Inferior parietal cortex (tissue), 1 donor: ENCODE measurements around the gene AMZ1.
"Not testable (repeated sequence)": the region's sequence is repeated elsewhere in the genome, so short reads cannot be mapped to it uniquely, and the experiment has no call there.

Source experiments
- DNase-seq: peaks from one replicate; pipeline ENCODE4 v3.0.0-alpha.2; 2016; ENCODE audit errors: extremely low spot score

Gene AMZ1

GRCh38 chr7:2727206-2727605 is 39.2 kb downstream of the AMZ1 start:
- DNase-seq: not testable (repeated sequence)

GRCh38 chr7:2728316-2729030 is 40.5 kb downstream of the AMZ1 start:
- no peak for DNase-seq

GRCh38 chr7:2729031-2729892 is 41.3 kb downstream of the AMZ1 start:
- DNase-seq: no peak

- peak; percentile 67 for DNase-seq
These were observed 42.1 kb downstream of the AMZ1 start for GRCh38 chr7:2729893-2730716.

GRCh38 chr7:2730846-2731770 is 43.1 kb downstream of the AMZ1 start:
- DNase-seq: no peak

- DNase-seq: no peak
These were observed 44.4 kb downstream of the AMZ1 start for GRCh38 chr7:2732388-2732787.

- DNase-seq: no peak
These were observed 45.1 kb downstream of the AMZ1 start for GRCh38 chr7:2732959-2733584.

- no peak for DNase-seq
These were observed 46.2 kb downstream of the AMZ1 start for GRCh38 chr7:2734084-2734686.

- DNase-seq: no peak
These were observed 47.0 kb downstream of the AMZ1 start for GRCh38 chr7:2734751-2735571.

- DNase-seq: no peak
These were observed 47.7 kb downstream of the AMZ1 start for GRCh38 chr7:2735744-2736143.

GRCh38 chr7:2736411-2736914 is 48.5 kb downstream of the AMZ1 start:
- no peak for DNase-seq

- DNase-seq: not testable (repeated sequence)
These were observed 49.2 kb downstream of the AMZ1 start for GRCh38 chr7:2737005-2737743.

GRCh38 chr7:2737771-2738540 is 50.0 kb downstream of the AMZ1 start:
- DNase-seq: peak; percentile 57

GRCh38 chr7:2738766-2739549 is 51.0 kb downstream of the AMZ1 start:
- no peak for DNase-seq

- not testable (repeated sequence) for DNase-seq
These were observed 55.7 kb downstream of the AMZ1 start for GRCh38 chr7:2743523-2744185.

GRCh38 chr7:2748684-2749083 is 60.7 kb downstream of the AMZ1 start:
- not testable (repeated sequence) for DNase-seq
